Ovary (tissue), 3 donors: ENCODE data around the gene HSF4.

Experiments
- EP300 ChIP-seq: sonication (generic); formaldehyde crosslinking; IDR thresholded peaks from one replicate; pipeline ENCODE4 v1.6.1; 2017; ENCODE audit warnings: antibody characterized with exemption
- POLR2A ChIP-seq: fragments of 450-650 bp; IDR thresholded peaks from one replicate; pipeline ENCODE4 v1.6.1; 2017; ENCODE audit warnings: antibody characterized with exemption, mild to moderate bottlenecking, moderate library complexity
- TF ChIP-seq, protein P1 (sequence below), 3 donors: fragments of 450-650 bp in 2 of 3; fragments of 200-600 bp in 1 of 3; IDR thresholded peaks; one replicate each; pipeline versions ENCODE4 v1.5.1 to v1.8.0; 2016 to 2022; ENCODE audit warnings: antibody characterized with exemption in 3 of 3, mild to moderate bottlenecking in 1 of 3
- donor health status: DM: no; HTN: no; CAD: no.

DNA sequence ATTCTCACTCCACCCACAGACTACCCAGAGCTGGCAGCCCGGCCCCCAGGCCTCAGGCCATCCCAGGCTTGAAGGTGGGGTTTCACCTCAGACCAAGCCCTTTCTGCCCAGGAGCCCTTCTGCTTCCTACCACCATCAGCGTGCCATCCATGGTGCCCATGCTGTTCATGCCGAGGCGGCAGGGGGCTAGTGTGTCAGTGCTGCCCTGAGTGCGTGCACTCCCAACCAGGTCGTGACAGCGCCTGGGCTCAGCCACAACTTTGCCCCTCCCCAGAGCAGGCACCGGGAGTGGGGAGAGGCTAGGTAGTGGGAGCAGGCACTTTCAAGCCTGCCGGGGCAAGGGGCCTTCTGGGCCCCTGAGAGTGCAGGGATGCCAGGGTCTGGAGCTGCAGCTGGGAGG, 22.2 kb upstream of the HSF4 start:
- TF ChIP-seq EP300 (no peak), POLR2A (no peak)
- TF ChIP-seq, protein P1, sequence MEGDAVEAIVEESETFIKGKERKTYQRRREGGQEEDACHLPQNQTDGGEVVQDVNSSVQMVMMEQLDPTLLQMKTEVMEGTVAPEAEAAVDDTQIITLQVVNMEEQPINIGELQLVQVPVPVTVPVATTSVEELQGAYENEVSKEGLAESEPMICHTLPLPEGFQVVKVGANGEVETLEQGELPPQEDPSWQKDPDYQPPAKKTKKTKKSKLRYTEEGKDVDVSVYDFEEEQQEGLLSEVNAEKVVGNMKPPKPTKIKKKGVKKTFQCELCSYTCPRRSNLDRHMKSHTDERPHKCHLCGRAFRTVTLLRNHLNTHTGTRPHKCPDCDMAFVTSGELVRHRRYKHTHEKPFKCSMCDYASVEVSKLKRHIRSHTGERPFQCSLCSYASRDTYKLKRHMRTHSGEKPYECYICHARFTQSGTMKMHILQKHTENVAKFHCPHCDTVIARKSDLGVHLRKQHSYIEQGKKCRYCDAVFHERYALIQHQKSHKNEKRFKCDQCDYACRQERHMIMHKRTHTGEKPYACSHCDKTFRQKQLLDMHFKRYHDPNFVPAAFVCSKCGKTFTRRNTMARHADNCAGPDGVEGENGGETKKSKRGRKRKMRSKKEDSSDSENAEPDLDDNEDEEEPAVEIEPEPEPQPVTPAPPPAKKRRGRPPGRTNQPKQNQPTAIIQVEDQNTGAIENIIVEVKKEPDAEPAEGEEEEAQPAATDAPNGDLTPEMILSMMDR (IDR thresholded peaks at IDR 0.05) = no peak
